NT2/D1 (cell line): ENCODE results near the gene PRR30.

Source experiments
- DNase-seq: peaks from one replicate; pipeline ENCODE4 v3.0.0-alpha.2; 2011; ENCODE audit warnings: low read depth, low spot score
- H3K27me3 ChIP-seq: 2 replicates; pipeline ENCODE4 v1.6.0; 2011; ENCODE audit warnings: mild to moderate bottlenecking; ENCODE audit not compliant: insufficient read length, insufficient read depth
- H3K36me3 ChIP-seq: 2 replicates; pipeline ENCODE4 v1.6.1; 2011; ENCODE audit warnings: mild to moderate bottlenecking, low read length, mixed read lengths; ENCODE audit not compliant: insufficient read depth, insufficient read length
- H3K4me1 ChIP-seq: 2 replicates; pipeline ENCODE4 v1.5.1; 2011; ENCODE audit not compliant: insufficient read depth, insufficient read length
- H3K4me3 ChIP-seq: 2 replicates; pipeline ENCODE4 v1.5.1; 2011; ENCODE audit warnings: low read depth; ENCODE audit not compliant: insufficient read length
- H3K9ac ChIP-seq: 2 replicates; pipeline ENCODE4 v1.6.0; 2011; ENCODE audit warnings: low read depth; ENCODE audit not compliant: insufficient read length
- H3K9me3 ChIP-seq: 2 replicates; pipeline ENCODE4 v1.5.1; 2011; ENCODE audit warnings: mild to moderate bottlenecking, low read length; ENCODE audit not compliant: insufficient read depth
- SUZ12 ChIP-seq: IDR thresholded peaks from 2 replicates; pipeline ENCODE4 v1.6.1; 2011; ENCODE audit not compliant: insufficient read length, insufficient read depth; ENCODE audit errors: extremely low read depth
- YY1 ChIP-seq: IDR thresholded peaks from 2 replicates; pipeline ENCODE4 v1.6.1; 2011; ENCODE audit not compliant: insufficient read length, insufficient read depth
- ZNF274 ChIP-seq: IDR thresholded peaks from 2 replicates; pipeline ENCODE4 v1.6.1; 2011; ENCODE audit warnings: mild to moderate bottlenecking, low read depth, low read length

Gene PRR30

DNA sequence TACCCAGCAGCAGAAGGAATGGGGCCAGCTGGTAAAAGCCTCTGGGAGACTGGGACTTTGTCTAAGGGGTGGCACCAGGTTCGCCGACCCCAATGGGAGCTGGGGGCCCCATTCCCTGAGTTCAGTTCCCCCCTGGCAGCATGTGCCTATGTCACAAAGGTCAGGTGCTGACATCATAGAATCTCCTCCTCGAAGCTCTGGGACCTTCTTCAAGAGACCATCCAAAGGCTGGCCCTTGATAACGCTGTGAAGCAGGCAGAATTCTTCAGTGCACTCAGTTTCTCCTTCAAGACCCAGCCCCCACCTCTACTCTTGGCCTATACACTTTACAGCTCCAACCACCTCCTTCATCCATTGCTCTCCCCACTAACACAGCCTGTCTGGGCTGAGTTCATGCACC lies at the start of gene PRR30:
TSS of gene PRR30 (minus strand) at position 101 of the 400 bp plus-strand sequence. CDS start 1,081 bp downstream, outside the sequence.
- Histone ChIP-seq H3K4me3 (no peak within 1 kb of the TSS), H3K36me3 (no peaks in the 10 kb centered on the region), H3K4me1 (peaks cover 2% of the 10 kb centered on the region), H3K9ac (no peak within 1 kb of the TSS), H3K27me3 (no peaks in the 10 kb centered on the region), H3K9me3 (no peaks in the 10 kb centered on the region)
- TF ChIP-seq SUZ12: no peak
- no peak for TF ChIP-seq ZNF274
- TF ChIP-seq YY1: no peak
- DNase-seq: no peak

DNA sequence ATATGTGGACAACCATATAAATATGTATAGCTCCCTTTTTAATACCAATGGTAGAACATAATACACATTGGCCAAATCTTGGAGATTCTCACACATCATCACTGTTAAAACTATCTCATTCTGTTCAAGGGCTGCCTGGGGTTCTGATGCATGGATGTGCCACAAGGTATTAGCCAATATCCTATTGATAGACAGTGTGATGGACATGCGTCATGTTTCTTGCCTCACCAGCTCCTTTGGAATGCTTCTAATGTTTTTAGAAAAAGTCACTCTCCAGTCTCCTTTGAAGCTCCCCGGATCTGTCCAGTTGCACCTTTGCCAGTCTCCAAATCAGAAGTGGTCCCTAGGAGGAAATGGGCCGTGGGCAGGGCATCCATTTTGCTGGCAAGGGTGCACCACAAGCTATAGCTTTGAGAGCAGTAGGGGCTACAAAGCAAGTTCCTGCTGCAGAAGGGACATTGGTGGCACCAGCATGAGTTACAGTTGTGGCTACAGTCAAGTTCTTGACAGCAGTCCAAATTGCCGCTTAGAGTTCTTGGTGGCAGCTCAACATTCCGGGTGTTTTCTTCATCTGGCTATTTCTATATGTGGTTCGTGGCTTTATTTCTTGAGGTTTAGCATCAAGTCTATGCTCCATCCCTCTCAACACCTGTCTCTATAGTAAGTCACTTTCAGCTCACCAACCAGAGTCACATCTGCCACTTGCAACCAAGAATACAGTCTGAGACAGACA lies 47.6 kb upstream of the PRR30 start:
- no peaks in the 10 kb centered on the region for H3K27me3 ChIP-seq
- H3K9ac ChIP-seq: no peak overlapping the region
- no peaks in the 10 kb centered on the region for H3K9me3 ChIP-seq
- no peaks in the 10 kb centered on the region for H3K36me3 ChIP-seq
- H3K4me1 ChIP-seq: no peaks in the 10 kb centered on the region
- no peak for TF ChIP-seq ZNF274
- TF ChIP-seq YY1: no peak
- no peak for DNase-seq
- no peak overlapping the region for H3K4me3 ChIP-seq

DNA sequence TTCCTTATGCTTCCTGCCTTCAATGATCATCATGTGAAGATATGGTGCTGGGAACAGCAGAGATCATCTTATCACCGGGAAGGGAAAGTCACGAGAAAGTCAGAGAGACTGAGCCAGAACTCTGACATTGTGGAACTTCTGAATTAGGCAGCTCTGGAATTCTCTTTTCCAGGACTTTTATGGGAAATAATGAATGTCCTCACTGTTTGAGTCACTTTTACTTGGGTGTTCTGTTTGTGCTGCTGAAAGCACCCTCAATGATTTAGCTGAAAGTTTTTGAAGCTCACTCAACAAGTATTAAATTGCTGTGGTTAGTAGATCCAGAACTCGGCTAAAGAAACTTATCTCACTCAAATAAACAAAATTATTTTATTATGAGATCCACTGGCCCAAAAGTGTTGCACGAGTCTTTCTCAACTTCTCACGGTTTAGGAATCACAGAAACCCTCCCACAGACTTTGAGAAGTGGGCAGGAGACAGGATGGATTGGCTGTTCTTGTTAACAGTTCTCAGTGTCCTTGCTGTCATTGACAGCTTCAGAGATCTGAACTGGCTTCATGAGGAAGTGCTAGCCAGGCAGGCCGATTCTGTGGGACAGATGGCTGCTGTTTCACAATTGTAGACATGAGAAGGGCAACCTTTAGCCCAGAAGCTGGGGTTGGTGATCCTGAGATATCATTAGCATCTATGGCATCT lies 46.3 kb upstream of the PRR30 start:
- Histone ChIP-seq H3K4me1 (no peaks in the 10 kb centered on the region), H3K9ac (no peak overlapping the region)
- DNase-seq: no peak

DNA sequence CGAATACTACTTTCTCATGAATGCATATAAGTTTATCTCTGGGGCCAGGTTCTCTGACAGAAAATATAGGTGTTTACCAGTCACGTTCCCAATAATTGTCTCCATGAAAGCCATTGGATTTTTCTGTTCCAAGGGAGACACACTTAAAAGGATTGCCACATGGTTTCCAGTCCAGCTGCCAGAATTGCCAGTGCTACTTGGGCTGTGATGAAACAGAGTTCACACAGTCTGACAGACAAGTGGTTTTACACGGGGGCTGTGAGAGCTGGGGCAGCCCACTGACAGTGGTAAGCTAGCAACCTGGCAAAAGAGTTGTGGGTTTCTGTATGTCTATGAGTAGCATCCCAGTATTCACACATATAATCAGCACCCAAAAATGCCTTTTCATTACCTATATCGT lies 44.9 kb upstream of the PRR30 start:
- TF ChIP-seq ZNF274: no peak
- no peak for TF ChIP-seq YY1
- no peak for TF ChIP-seq SUZ12
- no peak overlapping the region for H3K4me3 ChIP-seq
- no peaks in the 10 kb centered on the region for H3K4me1 ChIP-seq
- no peak for DNase-seq
- H3K36me3 ChIP-seq: no peaks in the 10 kb centered on the region
- no peaks in the 10 kb centered on the region for H3K9me3 ChIP-seq
- H3K9ac ChIP-seq: no peak overlapping the region
- H3K27me3 ChIP-seq: no peaks in the 10 kb centered on the region

More for the DNA sequence above, 46.3 kb upstream of the PRR30 start:
- TF ChIP-seq YY1: no peak
- no peak for TF ChIP-seq ZNF274
- no peak for TF ChIP-seq SUZ12
- no peaks in the 10 kb centered on the region for H3K27me3 ChIP-seq
- no peaks in the 10 kb centered on the region for H3K36me3 ChIP-seq
- no peaks in the 10 kb centered on the region for H3K9me3 ChIP-seq
- H3K4me3 ChIP-seq: no peak overlapping the region

DNA sequence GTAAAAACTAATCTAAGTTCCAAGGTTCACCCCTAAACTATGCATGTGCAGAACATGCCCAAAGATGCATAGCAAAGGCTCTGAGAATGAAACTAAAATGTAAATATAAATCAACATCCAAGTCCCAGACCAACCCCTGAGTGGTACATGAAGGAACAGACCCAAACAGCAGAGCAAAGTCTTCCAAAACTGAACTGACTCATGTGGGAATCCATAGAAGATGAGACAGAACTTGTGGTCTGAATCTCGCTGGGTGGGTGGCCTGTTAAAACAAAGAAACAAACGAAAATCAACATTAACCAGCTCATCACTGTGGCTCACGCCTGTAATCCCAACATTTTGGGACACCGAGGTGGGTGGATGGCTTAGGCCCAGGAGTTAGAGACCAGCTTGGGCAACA lies 43.1 kb upstream of the PRR30 start:
- no peaks in the 10 kb centered on the region for H3K27me3 ChIP-seq
- H3K9me3 ChIP-seq: no peaks in the 10 kb centered on the region
- DNase-seq: no peak
- H3K9ac ChIP-seq: no peak overlapping the region
- TF ChIP-seq ZNF274 (no peak), SUZ12 (no peak), YY1 (no peak)
- no peak overlapping the region for H3K4me3 ChIP-seq
- no peaks in the 10 kb centered on the region for H3K36me3 ChIP-seq
- H3K4me1 ChIP-seq: no peaks in the 10 kb centered on the region

DNA sequence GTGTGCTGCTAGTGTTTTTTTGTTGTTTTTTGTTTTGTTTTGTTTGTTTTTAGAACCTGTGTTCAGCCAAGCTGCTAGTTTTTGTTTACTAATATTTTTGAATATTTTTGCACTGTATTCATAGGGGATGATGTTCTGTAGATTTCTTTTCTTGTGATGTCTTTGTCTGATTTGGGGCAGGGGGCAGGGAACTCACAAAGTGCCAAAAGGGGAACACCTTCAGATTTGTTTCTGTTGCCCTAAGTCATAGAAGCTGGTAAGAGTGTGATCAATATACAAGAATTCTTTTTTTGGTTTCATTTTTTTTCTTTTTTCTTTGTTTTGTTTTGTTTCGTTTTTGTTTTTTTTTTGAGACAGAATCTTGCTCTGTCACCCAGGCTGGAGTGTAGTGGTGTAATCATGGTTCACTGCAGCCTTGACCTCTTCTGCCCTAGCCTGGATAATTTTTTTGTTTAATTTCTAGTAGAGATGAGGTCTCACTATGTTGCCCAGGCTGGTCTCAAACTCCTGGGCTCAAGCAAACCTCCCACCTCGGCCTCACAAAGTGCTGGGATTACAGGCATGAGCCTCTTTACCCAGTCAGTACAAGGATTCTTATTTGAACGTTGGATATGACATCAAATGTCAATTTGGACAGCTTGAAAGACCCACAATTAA lies 40.3 kb upstream of the PRR30 start:
- no peaks in the 10 kb centered on the region for H3K27me3 ChIP-seq
- H3K9me3 ChIP-seq: no peaks in the 10 kb centered on the region
- DNase-seq: no peak
- no peak overlapping the region for H3K4me3 ChIP-seq
- no peaks in the 10 kb centered on the region for H3K36me3 ChIP-seq
- H3K4me1 ChIP-seq: no peaks in the 10 kb centered on the region
- no peak overlapping the region for H3K9ac ChIP-seq
- TF ChIP-seq SUZ12 (no peak), ZNF274 (no peak), YY1 (no peak)

DNA sequence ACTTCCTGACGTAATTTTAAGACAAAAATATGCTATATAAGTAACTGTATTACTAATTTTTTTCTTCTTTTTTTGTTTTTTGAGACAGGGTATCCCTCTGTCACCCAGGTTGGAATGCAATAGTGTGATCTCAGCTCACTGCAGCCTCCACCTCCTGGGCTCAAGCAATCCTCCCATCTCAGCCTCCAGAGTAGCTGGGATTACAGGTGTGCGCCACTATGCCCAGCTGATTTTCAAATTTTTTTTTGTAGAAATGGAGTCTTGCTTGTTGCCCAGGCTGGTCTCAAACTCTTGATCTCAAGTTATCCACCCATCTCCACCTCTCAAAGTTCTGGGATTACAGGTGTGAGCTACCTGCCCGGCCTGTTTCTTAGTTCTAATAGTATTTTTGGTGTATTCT lies 39.3 kb upstream of the PRR30 start:
- TF ChIP-seq SUZ12 (no peak), ZNF274 (no peak), YY1 (no peak)
- H3K4me3 ChIP-seq: no peak overlapping the region
- H3K9me3 ChIP-seq: no peaks in the 10 kb centered on the region
- H3K36me3 ChIP-seq: no peaks in the 10 kb centered on the region
- H3K4me1 ChIP-seq: no peaks in the 10 kb centered on the region
- H3K9ac ChIP-seq: no peak overlapping the region
- no peaks in the 10 kb centered on the region for H3K27me3 ChIP-seq
- no peak for DNase-seq
